Epithelial cell of proximal tubule (primary cell): ENCODE results near the gene PLCH2. TPM values are rescaled to one million over a fixed set of nuclear protein-coding genes. Genes with fewer than 3 reads are reported as not detected.

ENCODE experiments used
- DNase-seq: peaks from one replicate; pipeline ENCODE4 v3.0.0-alpha.2; 2011; ENCODE audit warnings: low read depth
- H3K4me3 ChIP-seq: 2 replicates; pipeline ENCODE4 v1.5.1; 2011; ENCODE audit warnings: low read depth, mild to moderate bottlenecking, low read length
- total RNA-seq: library from RNA; depleted of rRNA; stranded (reverse); fragments of >200 nt; gene quantifications from 2 replicates; pipeline ENCODE4 v1.2.3, GENCODE V29; 2015
- TF ChIP-seq, protein P1 (sequence below): conservative IDR thresholded peaks from 2 replicates; pipeline ENCODE4 v1.5.1; 2012; ENCODE audit warnings: low read depth, mild to moderate bottlenecking, low read length

The PLCH2 gene
- total RNA-seq, 1 donor from 2014 or later, result 0.12 TPM

DNA sequence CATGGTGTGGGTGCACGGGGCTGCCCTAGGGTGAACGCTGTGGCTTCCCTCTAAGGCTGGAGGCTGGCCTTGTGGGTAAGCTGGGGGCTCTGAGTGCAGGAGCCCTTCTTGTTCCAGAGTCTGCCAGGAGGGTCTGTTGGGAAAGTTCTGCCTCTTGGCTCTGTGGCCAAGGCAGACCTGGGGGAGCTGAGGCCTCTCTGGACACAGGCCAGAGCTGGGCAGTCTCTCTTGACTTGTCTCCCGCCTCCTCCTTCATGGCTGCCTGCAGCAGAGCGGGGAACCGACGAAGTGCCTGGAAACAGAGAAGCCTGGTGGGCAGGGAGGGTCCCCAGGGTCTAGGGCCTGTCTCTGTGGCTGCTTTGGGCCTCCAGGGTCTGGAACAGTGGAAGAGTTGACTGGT lies 33.4 kb upstream of the PLCH2 start:
- H3K4me3 ChIP-seq, result no peak overlapping the region
- no peak for DNase-seq
- TF ChIP-seq, protein P1, sequence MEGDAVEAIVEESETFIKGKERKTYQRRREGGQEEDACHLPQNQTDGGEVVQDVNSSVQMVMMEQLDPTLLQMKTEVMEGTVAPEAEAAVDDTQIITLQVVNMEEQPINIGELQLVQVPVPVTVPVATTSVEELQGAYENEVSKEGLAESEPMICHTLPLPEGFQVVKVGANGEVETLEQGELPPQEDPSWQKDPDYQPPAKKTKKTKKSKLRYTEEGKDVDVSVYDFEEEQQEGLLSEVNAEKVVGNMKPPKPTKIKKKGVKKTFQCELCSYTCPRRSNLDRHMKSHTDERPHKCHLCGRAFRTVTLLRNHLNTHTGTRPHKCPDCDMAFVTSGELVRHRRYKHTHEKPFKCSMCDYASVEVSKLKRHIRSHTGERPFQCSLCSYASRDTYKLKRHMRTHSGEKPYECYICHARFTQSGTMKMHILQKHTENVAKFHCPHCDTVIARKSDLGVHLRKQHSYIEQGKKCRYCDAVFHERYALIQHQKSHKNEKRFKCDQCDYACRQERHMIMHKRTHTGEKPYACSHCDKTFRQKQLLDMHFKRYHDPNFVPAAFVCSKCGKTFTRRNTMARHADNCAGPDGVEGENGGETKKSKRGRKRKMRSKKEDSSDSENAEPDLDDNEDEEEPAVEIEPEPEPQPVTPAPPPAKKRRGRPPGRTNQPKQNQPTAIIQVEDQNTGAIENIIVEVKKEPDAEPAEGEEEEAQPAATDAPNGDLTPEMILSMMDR, result no peak

DNA sequence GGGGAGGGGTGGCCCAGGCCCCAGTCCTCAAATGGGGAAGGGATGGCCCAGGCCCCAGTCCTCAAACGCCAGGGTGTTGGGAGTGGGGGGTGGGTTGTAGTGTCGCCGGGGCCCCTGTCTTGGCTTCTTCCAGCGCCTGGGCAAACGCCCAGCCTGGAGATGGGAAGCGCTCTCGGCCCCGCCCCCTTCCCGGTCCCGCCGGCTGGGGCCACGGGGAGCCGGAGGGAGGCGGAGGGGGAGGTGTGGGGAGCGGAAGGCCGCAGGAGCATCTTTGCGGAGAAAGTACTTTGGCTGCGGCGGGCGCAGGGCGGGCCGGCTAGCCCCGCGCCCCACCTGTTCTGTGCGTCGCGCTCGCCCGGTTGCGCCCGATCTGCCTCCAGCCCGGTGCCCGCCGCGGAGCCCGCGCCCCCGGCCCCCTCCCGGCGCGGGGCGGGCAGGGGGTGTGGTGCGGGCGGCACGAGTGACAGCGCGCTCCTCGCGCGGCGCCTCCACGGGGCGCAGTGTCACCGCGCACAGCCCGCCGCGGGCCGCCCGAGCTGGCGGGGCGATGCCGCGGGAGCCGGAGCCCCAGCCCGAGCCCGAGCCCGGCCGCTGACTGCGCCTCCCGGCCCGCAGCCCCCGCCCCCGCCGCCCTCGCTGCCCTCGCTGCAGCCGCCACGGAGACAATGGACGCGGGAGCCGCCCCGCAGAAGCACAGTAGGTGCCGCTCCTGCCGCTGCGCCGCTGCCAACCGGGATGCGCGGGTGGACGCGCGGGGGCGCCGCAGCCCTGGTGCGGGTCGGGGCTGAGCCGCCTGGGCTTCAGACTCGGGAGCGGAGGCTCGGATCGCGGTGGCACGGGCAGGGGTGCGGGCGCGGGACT lies 32.6 kb upstream of the PLCH2 start:
- TF ChIP-seq, protein P1, result no peak
- DNase-seq, result no peak
- H3K4me3 ChIP-seq, result no peak overlapping the region

DNA sequence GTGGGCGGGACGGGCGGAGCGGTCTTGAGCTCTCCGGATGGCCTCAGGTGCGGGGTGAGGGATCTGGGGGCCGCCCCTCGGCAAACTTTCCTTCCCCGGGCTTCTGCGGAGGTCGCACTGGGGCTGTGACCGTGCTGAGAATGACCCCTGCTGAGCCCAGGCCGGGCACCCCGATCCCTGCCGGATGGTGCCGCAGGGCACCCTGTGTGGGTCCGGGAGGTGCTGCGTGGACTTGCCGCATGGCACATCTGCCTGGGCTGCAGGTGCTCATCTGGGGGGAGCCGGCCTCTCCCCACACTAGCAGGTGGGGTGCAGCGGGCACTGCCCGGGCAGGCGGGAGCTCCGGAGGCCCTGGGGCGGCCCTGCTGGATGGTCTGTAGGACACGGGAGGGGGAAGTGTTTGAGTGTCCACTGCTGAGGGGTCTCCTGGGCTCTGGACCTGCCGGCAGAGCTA lies 31.9 kb upstream of the PLCH2 start:
- no peak for DNase-seq
- no peak overlapping the region for H3K4me3 ChIP-seq
- TF ChIP-seq, protein P1, result no peak

DNA sequence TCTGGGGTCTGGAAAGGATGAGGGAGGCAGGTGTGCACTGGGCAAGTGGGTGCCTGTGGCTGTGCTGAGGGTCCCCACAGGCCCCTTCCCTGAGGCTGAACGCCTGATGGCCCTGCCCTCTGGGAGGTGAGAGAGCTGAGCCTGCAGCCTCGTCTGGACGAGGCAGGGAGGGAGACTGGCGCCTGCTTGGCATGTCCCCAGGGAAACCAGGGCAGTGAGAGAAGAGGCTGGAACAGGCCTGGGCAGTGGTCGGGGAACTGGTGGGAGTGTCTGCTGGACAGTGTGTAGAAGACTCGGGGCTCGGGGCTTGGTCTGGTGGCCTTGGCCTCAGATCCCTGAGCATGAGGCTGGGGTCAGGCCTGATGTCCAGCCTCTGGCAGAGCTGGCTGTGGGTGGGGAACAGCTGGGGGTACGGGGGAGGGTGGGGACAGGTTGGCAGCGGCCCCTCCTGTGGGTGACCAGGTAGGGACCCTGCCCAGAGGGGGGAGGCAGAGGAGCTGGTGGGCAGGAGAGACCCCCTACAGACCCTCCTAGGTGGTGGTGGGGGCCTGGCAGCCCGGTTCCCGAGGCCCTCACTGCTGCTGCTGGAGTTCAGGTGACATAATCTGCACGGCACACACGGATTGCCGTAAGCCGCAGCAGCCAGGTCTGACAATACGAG lies 30.8 kb upstream of the PLCH2 start:
- TF ChIP-seq, protein P1, result no peak
- H3K4me3 ChIP-seq, result no peak overlapping the region
- DNase-seq, result no peak

DNA sequence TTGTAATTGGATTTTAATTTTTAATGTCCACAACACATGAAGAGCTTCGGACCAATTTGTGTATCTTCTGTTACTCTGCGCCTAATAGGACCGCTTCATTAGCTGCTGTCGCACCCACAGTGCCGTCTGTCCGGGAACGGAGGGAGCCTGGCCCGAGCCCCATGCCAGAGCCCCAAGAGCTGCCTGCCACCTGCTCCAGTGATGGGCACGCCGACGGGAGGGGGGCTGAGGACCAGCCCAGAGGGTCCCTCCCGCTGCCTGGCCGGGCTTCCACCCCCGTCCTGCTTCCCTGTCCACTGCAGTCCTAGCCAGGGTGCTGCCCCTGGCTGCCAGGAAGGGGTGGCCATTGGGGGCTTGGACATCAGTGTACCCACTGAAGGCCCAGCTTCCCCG lies 30.3 kb upstream of the PLCH2 start:
- TF ChIP-seq, protein P1, result no peak
- DNase-seq, result no peak
- no peak overlapping the region for H3K4me3 ChIP-seq

DNA sequence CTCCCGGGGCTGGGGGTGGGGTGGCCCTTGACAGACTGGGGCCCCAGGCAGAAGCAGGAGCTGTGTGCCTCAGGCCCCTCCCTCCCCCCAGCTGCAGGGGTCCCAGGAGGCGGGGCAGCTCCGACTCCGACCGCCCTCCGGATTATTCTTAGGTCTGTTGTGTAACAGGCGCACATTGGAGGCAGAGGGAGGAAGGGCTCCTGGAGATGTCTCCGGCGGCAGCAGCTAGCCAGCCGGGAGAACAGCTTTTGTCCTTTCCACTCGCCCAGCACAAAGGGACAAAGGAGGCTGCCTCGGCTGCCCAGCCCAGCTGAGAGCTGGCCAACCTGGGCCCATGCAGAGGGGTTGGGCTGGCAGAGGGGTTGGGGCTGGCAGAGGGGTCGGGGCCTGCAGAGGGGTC lies 29.7 kb upstream of the PLCH2 start:
- no peak for DNase-seq

More for the DNA sequence above, 29.7 kb upstream of the PLCH2 start:
- TF ChIP-seq, protein P1, result no peak
- no peak overlapping the region for H3K4me3 ChIP-seq
